Measurements from ENCODE around the gene CTNNA1. TPM values are rescaled to one million over a fixed set of nuclear protein-coding genes. Genes with fewer than 3 reads are reported as not detected.
A peak's percentile ranks its signal among the peaks of the same experiment; 100 is the strongest.

CTNNA1 gene
- polyA plus RNA-seq, 1 of the 3 experiments (the other 2 are of a cell fraction) = 130 TPM

DNA sequence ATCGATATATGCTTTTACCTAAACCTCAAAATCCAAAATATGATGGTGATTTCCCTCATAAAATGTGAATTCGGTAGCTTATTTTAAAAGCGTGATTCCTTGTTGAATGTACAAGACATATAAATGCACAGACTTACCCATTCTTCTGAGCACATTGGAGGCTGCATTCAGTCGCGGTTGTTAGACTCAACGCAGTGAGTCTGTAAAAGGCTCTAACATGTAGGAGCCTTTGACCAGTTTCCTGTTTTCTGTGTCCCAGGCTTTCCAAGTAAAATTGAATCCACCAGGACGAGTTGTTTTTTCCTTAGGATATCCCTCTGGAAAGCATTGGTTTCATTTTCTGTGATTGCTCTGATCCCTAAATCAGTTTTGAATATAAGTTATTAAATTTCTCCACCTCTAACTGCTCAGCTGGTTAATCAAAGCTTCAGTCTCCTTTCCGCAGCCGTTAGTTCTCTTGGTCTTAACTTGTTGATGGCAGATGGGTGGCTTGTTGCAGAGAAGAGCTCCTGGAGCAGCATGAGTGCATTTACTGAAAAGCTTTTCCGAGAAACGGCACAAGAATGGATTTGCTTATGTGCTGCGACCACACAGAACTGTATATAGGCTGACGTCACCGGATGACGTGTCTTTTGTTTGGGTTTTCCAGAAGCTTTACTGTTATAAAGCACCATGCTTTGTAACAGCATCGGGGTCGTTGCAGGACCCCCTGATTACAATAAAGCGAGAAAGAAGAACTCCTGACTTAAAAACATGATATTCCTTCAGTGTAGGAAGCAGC lies 121.7 kb downstream of the CTNNA1 start, which contains the start of gene LRRTM2:
Gene LRRTM2 (minus strand): TSS at position 565 of the 781 bp plus-strand sequence. CDS start 424 bp downstream, at position 141.
- 10% methylated on average over 18 of the region's 18 CpGs for WGBS (ENCODE audit: low lambda C conversion rate)
- Histone ChIP-seq H3K9ac (peak within 1 kb of the TSS; percentile 41; the same call in 1 of the 2 replicates), H3K36me3 (replicated peaks in 1 of 2; ENCODE audit: control insufficient read depth in 1 of 2, insufficient read depth in 2 of 2, low read length in 1 of 2) (no peaks in the 10 kb centered on the region), H3K27ac (ENCODE audit: low read depth in 2 of 2, low read length in 1 of 2) (peak within 1 kb of the TSS; percentile 78 to 92), H3F3A (replicated peaks; ENCODE audit: insufficient read depth) (peaks cover 17% of the 10 kb centered on the region), H3K9me2 (no peaks in the 10 kb centered on the region), H3K4me2 (peak within 1 kb of the TSS; percentile 75), H3K27me3 (ENCODE audit: insufficient read depth) (no peaks in the 10 kb centered on the region), H3K9me3 (no peaks in the 10 kb centered on the region), H4K20me1 (ENCODE audit: insufficient read depth) (peaks cover 94% of the 10 kb centered on the region), H3K79me2 (ENCODE audit: insufficient read depth) (peaks cover 96% of the 10 kb centered on the region), H3K4me1 (ENCODE audit: control insufficient read depth in 1 of 2, insufficient read depth in 2 of 2, low read depth in 1 of 2, low read length in 1 of 2) (peaks cover 43 to 48% of the 10 kb centered on the region in 2 experiments), H2AFZ (ENCODE audit: low read depth) (no peak within 1 kb of the TSS), H3K4me3 (ENCODE audit: low read depth in 2 of 2, low read length in 1 of 2) (peak within 1 kb of the TSS; percentile 53 to 61)
- ChIA-PET POLR2A (interaction anchor here (1.0 to 1.9 kb wide), 3 partner anchors 71 to 300 kb away, joined by 3 to 4 read pairs (median 4); partner anchors contain the start of gene HSPA9), CTCF (interaction anchor here (0.7 to 3.4 kb wide), 12 partner anchors 16 to 387 kb away, joined by 3 to 14 read pairs (median 3); no protein-coding TSS in a partner anchor)
- peak; percentile 63 for DNase-seq
- TF ChIP-seq MEF2A (IDR thresholded peaks at IDR 0.05; ENCODE audit: borderline replicate concordance, low read depth) (no peak), MXI1 (IDR thresholded peaks at IDR 0.05; ENCODE audit: low read depth, low read length) (peak; percentile 90; the same call in 1 of the 2 replicates), TEAD4 (IDR thresholded peaks at IDR 0.05; ENCODE audit: borderline replicate concordance, insufficient read depth) (no peak), ELF1 (IDR thresholded peaks at IDR 0.05) (no peak), NFIC (IDR thresholded peaks at IDR 0.05; ENCODE audit: borderline replicate concordance) (no peak), EP300 (IDR thresholded peaks at IDR 0.05; ENCODE audit: borderline replicate concordance in 1 of 2, low read depth in 1 of 2, low read length in 1 of 2) (no peak), SMC3 (IDR thresholded peaks at IDR 0.05; ENCODE audit: low read depth, low read length) (no peak), GATA2 (CRISPR knock-in tag; IDR thresholded peaks at IDR 0.05) (no peak), RAD21 (IDR thresholded peaks at IDR 0.05; ENCODE audit: low read length) (no peak), GABPA (IDR thresholded peaks at IDR 0.05; ENCODE audit: low read depth) (no peak), RXRA (IDR thresholded peaks at IDR 0.05; ENCODE audit: borderline replicate concordance, low read depth) (no peak), EZH2phosphoT487 (IDR thresholded peaks at IDR 0.05; ENCODE audit: borderline replicate concordance, low read depth) (no peak), JUND (IDR thresholded peaks at IDR 0.05) (peak; percentile 29; the same call in 1 of the 2 replicates), RFX5 (IDR thresholded peaks at IDR 0.05; ENCODE audit: low read length) (peak; percentile 60), YY1 (IDR thresholded peaks at IDR 0.05; ENCODE audit: low read depth) (no peak), TAF1 (IDR thresholded peaks at IDR 0.05; ENCODE audit: borderline replicate concordance, low read depth, low read length) (no peak), FOSL2 (IDR thresholded peaks at IDR 0.05; ENCODE audit: borderline replicate concordance, low read depth) (peak; percentile 39; the same call in 1 of the 2 replicates), CHD2 (IDR thresholded peaks at IDR 0.05; ENCODE audit: low read length, partially characterized antibody) (no peak)
- TF ChIP-seq, protein P1, sequence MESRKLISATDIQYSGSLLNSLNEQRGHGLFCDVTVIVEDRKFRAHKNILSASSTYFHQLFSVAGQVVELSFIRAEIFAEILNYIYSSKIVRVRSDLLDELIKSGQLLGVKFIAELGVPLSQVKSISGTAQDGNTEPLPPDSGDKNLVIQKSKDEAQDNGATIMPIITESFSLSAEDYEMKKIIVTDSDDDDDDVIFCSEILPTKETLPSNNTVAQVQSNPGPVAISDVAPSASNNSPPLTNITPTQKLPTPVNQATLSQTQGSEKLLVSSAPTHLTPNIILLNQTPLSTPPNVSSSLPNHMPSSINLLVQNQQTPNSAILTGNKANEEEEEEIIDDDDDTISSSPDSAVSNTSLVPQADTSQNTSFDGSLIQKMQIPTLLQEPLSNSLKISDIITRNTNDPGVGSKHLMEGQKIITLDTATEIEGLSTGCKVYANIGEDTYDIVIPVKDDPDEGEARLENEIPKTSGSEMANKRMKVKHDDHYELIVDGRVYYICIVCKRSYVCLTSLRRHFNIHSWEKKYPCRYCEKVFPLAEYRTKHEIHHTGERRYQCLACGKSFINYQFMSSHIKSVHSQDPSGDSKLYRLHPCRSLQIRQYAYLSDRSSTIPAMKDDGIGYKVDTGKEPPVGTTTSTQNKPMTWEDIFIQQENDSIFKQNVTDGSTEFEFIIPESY (IDR thresholded peaks at IDR 0.05; ENCODE audit: borderline replicate concordance, low read depth) = no peak
- TF ChIP-seq, protein P2, sequence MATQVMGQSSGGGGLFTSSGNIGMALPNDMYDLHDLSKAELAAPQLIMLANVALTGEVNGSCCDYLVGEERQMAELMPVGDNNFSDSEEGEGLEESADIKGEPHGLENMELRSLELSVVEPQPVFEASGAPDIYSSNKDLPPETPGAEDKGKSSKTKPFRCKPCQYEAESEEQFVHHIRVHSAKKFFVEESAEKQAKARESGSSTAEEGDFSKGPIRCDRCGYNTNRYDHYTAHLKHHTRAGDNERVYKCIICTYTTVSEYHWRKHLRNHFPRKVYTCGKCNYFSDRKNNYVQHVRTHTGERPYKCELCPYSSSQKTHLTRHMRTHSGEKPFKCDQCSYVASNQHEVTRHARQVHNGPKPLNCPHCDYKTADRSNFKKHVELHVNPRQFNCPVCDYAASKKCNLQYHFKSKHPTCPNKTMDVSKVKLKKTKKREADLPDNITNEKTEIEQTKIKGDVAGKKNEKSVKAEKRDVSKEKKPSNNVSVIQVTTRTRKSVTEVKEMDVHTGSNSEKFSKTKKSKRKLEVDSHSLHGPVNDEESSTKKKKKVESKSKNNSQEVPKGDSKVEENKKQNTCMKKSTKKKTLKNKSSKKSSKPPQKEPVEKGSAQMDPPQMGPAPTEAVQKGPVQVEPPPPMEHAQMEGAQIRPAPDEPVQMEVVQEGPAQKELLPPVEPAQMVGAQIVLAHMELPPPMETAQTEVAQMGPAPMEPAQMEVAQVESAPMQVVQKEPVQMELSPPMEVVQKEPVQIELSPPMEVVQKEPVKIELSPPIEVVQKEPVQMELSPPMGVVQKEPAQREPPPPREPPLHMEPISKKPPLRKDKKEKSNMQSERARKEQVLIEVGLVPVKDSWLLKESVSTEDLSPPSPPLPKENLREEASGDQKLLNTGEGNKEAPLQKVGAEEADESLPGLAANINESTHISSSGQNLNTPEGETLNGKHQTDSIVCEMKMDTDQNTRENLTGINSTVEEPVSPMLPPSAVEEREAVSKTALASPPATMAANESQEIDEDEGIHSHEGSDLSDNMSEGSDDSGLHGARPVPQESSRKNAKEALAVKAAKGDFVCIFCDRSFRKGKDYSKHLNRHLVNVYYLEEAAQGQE (IDR thresholded peaks at IDR 0.05; ENCODE audit: low read depth, low read length) = no peak
- TF ChIP-seq, protein P3, sequence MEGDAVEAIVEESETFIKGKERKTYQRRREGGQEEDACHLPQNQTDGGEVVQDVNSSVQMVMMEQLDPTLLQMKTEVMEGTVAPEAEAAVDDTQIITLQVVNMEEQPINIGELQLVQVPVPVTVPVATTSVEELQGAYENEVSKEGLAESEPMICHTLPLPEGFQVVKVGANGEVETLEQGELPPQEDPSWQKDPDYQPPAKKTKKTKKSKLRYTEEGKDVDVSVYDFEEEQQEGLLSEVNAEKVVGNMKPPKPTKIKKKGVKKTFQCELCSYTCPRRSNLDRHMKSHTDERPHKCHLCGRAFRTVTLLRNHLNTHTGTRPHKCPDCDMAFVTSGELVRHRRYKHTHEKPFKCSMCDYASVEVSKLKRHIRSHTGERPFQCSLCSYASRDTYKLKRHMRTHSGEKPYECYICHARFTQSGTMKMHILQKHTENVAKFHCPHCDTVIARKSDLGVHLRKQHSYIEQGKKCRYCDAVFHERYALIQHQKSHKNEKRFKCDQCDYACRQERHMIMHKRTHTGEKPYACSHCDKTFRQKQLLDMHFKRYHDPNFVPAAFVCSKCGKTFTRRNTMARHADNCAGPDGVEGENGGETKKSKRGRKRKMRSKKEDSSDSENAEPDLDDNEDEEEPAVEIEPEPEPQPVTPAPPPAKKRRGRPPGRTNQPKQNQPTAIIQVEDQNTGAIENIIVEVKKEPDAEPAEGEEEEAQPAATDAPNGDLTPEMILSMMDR (IDR thresholded peaks at IDR 0.05) = no peak
- TF ChIP-seq, protein P4, sequence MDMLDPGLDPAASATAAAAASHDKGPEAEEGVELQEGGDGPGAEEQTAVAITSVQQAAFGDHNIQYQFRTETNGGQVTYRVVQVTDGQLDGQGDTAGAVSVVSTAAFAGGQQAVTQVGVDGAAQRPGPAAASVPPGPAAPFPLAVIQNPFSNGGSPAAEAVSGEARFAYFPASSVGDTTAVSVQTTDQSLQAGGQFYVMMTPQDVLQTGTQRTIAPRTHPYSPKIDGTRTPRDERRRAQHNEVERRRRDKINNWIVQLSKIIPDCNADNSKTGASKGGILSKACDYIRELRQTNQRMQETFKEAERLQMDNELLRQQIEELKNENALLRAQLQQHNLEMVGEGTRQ (IDR thresholded peaks at IDR 0.05; ENCODE audit: borderline replicate concordance, low read depth, low read length) = no peak
- TF ChIP-seq, protein P5, sequence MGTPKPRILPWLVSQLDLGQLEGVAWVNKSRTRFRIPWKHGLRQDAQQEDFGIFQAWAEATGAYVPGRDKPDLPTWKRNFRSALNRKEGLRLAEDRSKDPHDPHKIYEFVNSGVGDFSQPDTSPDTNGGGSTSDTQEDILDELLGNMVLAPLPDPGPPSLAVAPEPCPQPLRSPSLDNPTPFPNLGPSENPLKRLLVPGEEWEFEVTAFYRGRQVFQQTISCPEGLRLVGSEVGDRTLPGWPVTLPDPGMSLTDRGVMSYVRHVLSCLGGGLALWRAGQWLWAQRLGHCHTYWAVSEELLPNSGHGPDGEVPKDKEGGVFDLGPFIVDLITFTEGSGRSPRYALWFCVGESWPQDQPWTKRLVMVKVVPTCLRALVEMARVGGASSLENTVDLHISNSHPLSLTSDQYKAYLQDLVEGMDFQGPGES (IDR thresholded peaks at IDR 0.05; ENCODE audit: low read depth, low read length) = no peak

All from SK-N-SH (cell line).